PC-9 (cell line): ENCODE measurements around the gene CXCL8. TPM values are rescaled to one million over a fixed set of nuclear protein-coding genes. Genes with fewer than 3 reads are reported as not detected.

Experiments used
- BruUV-seq: library from RNA; stranded (reverse); fragments of 400-500 nt; replicated peaks from 2 replicates; lab custom pipeline; 2021; lab: Mats Ljungman, UMichigan
- CTCF ChIA-PET: fragments of 300-600 bp; sonication (Branson Sonifier 250); formaldehyde crosslinking; loops from one replicate; lab custom pipeline; 2022; ENCODE audit warnings: antibody characterized with exemption; lab: Charles Lee
- POLR2A ChIA-PET: fragments of 300-600 bp; sonication (Branson Sonifier 250); formaldehyde crosslinking; loops from one replicate; lab custom pipeline; 2022; ENCODE audit warnings: antibody characterized with exemption; ENCODE audit not compliant: unreplicated experiment; lab: Charles Lee
- DNase-seq, 2 experiments: peaks; one replicate each; pipeline versions ENCODE4 v3.0.0 to v3.0.0-alpha.2; 2015 to 2022; ENCODE audit warnings: mixed read lengths in 1 of 2
- H2AFZ ChIP-seq: fragments of 200-600 bp; sonication (generic); 2 replicates; pipeline ENCODE4 v1.8.1; 2017; ENCODE audit warnings: antibody characterized with exemption
- H3F3A ChIP-seq: fragments of 200-600 bp; sonication (generic); 2 replicates; pipeline ENCODE4 v1.8.1; 2017; ENCODE audit warnings: antibody characterized with exemption, mild to moderate bottlenecking, low read depth; ENCODE audit not compliant: insufficient read depth
- H3K27ac ChIP-seq: fragments of 200-600 bp; sonication (generic); 2 replicates; pipeline ENCODE4 v1.6.1; 2016; ENCODE audit warnings: mixed run types
- H3K27me3 ChIP-seq: fragments of 200-600 bp; sonication (generic); 2 replicates; pipeline ENCODE4 v1.6.1; 2016; ENCODE audit warnings: low read depth, mixed run types; ENCODE audit not compliant: insufficient read depth
- H3K36me3 ChIP-seq: fragments of 200-600 bp; sonication (generic); 2 replicates; pipeline ENCODE4 v1.6.1; 2016; ENCODE audit warnings: low read depth, mixed run types
- H3K4me1 ChIP-seq: fragments of 200-600 bp; sonication (generic); replicated peaks from 2 replicates; pipeline ENCODE4 v1.6.1; 2016; ENCODE audit warnings: mixed run types; ENCODE audit not compliant: insufficient read depth
- H3K4me2 ChIP-seq: fragments of 200-600 bp; sonication (generic); 2 replicates; pipeline ENCODE4 v1.6.1; 2017; ENCODE audit warnings: mixed run types
- H3K4me3 ChIP-seq: fragments of 200-600 bp; sonication (generic); 2 replicates; pipeline ENCODE4 v1.6.1; 2016; ENCODE audit warnings: mixed run types
- H3K79me2 ChIP-seq: fragments of 200-600 bp; sonication (generic); 2 replicates; pipeline ENCODE4 v1.6.1; 2017; ENCODE audit warnings: low read depth, mixed run types
- H3K9me2 ChIP-seq: fragments of 200-600 bp; sonication (generic); 2 replicates; pipeline ENCODE4 v1.8.1; 2017; ENCODE audit warnings: mild to moderate bottlenecking; ENCODE audit not compliant: insufficient read depth
- H3K9me3 ChIP-seq: fragments of 200-600 bp; sonication (generic); 2 replicates; pipeline ENCODE4 v1.8.1; 2016; ENCODE audit warnings: low read depth; ENCODE audit not compliant: insufficient read depth
- H4K20me1 ChIP-seq: fragments of 200-600 bp; sonication (generic); 2 replicates; pipeline ENCODE4 v1.8.1; 2017; ENCODE audit not compliant: insufficient read depth
- EZH2 ChIP-seq: fragments of 200-600 bp; sonication (generic); IDR thresholded peaks from 2 replicates; pipeline ENCODE4 v1.8.0; 2017; ENCODE audit warnings: antibody characterized with exemption, low read depth
- intact Hi-C: fragments of 100-400 bp; cut with micrococcal nuclease; formaldehyde crosslinking; loops from one replicate; pipeline ENCODE4 v1.10.0; 2022; ENCODE audit not compliant: unreplicated experiment
- total RNA-seq: library from RNA; stranded (reverse); gene quantifications from 2 replicates; pipeline ENCODE4 v1.2.3, GENCODE V29; 2021
- TF ChIP-seq, protein P1 (sequence below): fragments of 200-600 bp; sonication (generic); conservative IDR thresholded peaks from 2 replicates; pipeline ENCODE4 v1.6.1; 2017; ENCODE audit warnings: mixed run types, antibody characterized with exemption, mild to moderate bottlenecking, moderate library complexity

The CXCL8 gene
- total RNA-seq, 1 experiment from 2014 or later: 0.35 TPM

DNA sequence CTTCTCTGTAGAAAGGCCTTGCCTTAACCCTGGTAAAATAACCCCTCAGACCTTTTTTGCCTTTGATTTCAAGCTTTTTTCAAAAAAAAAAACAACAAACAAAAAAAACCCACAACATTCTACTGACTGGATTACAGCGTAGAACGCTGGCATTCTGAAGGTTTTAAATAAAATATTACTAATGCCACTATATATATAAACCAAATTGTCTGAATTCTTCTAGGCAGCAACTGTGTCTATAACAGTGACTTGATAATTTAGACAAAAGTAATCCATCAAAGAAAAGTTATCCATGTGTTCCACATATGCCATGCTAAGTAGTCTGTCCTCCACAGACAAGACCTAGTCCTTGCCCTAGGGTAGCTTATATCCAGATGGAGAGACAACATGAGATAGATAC lies 33.6 kb upstream of the CXCL8 start:
- ChIA-PET CTCF (no interaction called here), POLR2A (no interaction called here)
- Histone ChIP-seq H3K27ac (peak overlapping the region; percentile 97), H3K9me3 (peaks cover 4% of the 10 kb centered on the region; the same call in 1 of the 2 replicates), H3K4me2 (no peak overlapping the region), H3K36me3 (no peaks in the 10 kb centered on the region), H3K27me3 (no peaks in the 10 kb centered on the region), H4K20me1 (no peaks in the 10 kb centered on the region), H3K4me1 (peaks cover 52% of the 10 kb centered on the region), H3K4me3 (no peak overlapping the region), H3K9me2 (no peaks in the 10 kb centered on the region), H2AFZ (no peak overlapping the region), H3K79me2 (no peaks in the 10 kb centered on the region), H3F3A (peaks cover 31% of the 10 kb centered on the region)
- intact Hi-C loops: no loop called here
- no peak for TF ChIP-seq EZH2
- TF ChIP-seq, protein P1, sequence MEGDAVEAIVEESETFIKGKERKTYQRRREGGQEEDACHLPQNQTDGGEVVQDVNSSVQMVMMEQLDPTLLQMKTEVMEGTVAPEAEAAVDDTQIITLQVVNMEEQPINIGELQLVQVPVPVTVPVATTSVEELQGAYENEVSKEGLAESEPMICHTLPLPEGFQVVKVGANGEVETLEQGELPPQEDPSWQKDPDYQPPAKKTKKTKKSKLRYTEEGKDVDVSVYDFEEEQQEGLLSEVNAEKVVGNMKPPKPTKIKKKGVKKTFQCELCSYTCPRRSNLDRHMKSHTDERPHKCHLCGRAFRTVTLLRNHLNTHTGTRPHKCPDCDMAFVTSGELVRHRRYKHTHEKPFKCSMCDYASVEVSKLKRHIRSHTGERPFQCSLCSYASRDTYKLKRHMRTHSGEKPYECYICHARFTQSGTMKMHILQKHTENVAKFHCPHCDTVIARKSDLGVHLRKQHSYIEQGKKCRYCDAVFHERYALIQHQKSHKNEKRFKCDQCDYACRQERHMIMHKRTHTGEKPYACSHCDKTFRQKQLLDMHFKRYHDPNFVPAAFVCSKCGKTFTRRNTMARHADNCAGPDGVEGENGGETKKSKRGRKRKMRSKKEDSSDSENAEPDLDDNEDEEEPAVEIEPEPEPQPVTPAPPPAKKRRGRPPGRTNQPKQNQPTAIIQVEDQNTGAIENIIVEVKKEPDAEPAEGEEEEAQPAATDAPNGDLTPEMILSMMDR: no peak
- BruUV-seq: no TSS peak
- no peak for DNase-seq

DNA sequence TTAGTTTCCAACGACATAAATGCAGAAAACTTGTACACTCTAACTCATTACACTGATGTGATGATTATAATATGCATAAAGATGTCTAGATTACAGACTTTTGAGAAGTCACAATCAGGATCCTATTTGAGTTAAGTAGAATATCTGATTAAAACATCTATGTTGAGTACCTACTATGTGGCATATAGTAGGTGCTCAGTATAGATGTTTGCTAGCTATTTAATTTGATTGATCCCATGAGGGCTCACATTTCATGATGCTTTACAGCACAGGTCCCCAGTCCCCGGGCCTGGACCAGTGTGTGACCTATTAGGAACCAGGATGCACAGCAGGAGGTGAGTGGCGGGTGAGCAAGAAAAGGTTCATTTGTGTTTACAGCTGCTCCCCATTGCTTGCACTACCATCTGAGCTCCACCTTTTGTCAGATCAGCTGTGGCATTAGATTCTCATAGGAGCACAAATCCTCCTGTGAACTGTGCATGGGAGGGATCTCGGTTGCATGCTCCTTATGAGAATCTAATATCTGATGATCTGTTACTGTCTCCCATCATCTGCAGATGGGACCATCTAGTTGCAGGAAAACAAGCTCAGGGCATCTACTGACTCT lies 33.0 kb upstream of the CXCL8 start:
- H3K27me3 ChIP-seq: no peaks in the 10 kb centered on the region
- CTCF ChIA-PET: no interaction called here
- intact Hi-C loops: no loop called here
- H3K9me3 ChIP-seq: peaks cover 4% of the 10 kb centered on the region; the same call in 1 of the 2 replicates
- H3K4me2 ChIP-seq: peak overlapping the region; percentile 71; the same call in 1 of the 2 replicates
- H3F3A ChIP-seq: peaks cover 31% of the 10 kb centered on the region
- H3K4me3 ChIP-seq: no peak overlapping the region
- TF ChIP-seq EZH2: no peak
- TF ChIP-seq, protein P1: no peak
- H3K36me3 ChIP-seq: no peaks in the 10 kb centered on the region
- H3K27ac ChIP-seq: peak overlapping the region; percentile 97
- H3K4me1 ChIP-seq: peaks cover 52% of the 10 kb centered on the region
- no TSS peak for BruUV-seq
- H3K9me2 ChIP-seq: no peaks in the 10 kb centered on the region
- POLR2A ChIA-PET: no interaction called here
- no peaks in the 10 kb centered on the region for H4K20me1 ChIP-seq
- no peak overlapping the region for H2AFZ ChIP-seq
- DNase-seq: no peak
- H3K79me2 ChIP-seq: no peaks in the 10 kb centered on the region

DNA sequence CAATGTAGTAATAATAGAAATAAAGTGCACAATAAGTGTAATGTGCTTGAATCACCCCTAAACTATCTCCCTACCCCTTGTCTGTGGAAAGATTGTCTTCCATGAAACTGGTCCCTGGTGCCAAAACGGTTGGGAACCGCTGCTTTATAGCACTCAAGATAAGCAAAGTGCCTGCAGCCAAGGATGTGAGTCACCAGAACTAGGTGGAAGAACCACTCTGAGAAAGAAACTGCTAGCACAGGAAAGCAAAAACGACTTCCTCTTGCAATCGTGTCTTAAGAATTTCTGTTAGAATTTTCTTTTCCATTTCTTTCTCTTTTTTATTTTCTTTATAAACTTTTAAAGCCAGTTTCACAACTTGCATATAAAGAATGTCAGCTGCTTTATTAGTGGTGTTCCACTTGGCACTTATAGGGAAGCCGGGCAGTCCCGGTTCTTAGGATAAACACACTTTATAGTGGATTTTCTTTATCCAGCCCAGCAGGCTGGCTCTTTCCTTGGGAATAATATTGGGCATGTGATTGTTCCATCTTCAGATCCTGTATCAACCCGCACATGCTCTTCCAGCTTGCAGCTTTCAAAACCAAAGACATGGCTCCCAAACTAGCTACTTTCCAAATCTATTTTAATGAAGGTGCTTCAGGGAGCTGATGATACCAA lies 32.3 kb upstream of the CXCL8 start:
- Histone ChIP-seq H3K36me3 (no peaks in the 10 kb centered on the region), H3K4me2 (peak overlapping the region; percentile 71), H3K27me3 (no peaks in the 10 kb centered on the region), H3F3A (peaks cover 31% of the 10 kb centered on the region), H3K4me3 (peak overlapping the region; percentile 29; the same call in 1 of the 2 replicates), H3K9me2 (no peaks in the 10 kb centered on the region), H3K27ac (peak overlapping the region; percentile 97), H3K4me1 (peaks cover 48% of the 10 kb centered on the region), H3K9me3 (peaks cover 4% of the 10 kb centered on the region; the same call in 1 of the 2 replicates), H2AFZ (0 out of 2 replicates have a peak overlapping the region, but pooled peaks have one; percentile 1), H4K20me1 (no peaks in the 10 kb centered on the region), H3K79me2 (no peaks in the 10 kb centered on the region)
- ChIA-PET POLR2A (interaction anchor here (0.7 kb wide), 1 partner anchor 12 kb away, joined by 4 read pairs; no protein-coding TSS in a partner anchor), CTCF (no interaction called here)
- peak; percentile 52 to 91 for DNase-seq
- intact Hi-C loops: no loop called here
- TF ChIP-seq EZH2: no peak
- TF ChIP-seq, protein P1: no peak
- no TSS peak for BruUV-seq
